Endothelial cell (in vitro differentiated cells): ENCODE data around the gene ZNF444. TPM values are rescaled to one million over a fixed set of nuclear protein-coding genes. Genes with fewer than 3 reads are reported as not detected.

Source experiments
- DNase-seq: peaks from one replicate; pipeline ENCODE4 v3.0.0; 2021; ENCODE audit warnings: low spot score
- H3K27ac Mint-ChIP-seq: one replicate; pipeline ENCODE4 v1.8.0; 2021; ENCODE audit warnings: mixed read lengths, inconsistent platforms; ENCODE audit not compliant: unreplicated experiment
- H3K27me3 Mint-ChIP-seq: one replicate; pipeline ENCODE4 v1.8.0; 2021; ENCODE audit warnings: mild to moderate bottlenecking, moderate library complexity, mixed read lengths, inconsistent platforms; ENCODE audit not compliant: unreplicated experiment
- H3K36me3 Mint-ChIP-seq: one replicate; pipeline ENCODE4 v1.8.0; 2021; ENCODE audit warnings: mild to moderate bottlenecking, low read depth, mixed read lengths, inconsistent platforms; ENCODE audit not compliant: unreplicated experiment
- H3K4me1 Mint-ChIP-seq: one replicate; pipeline ENCODE4 v1.8.0; 2021; ENCODE audit warnings: mild to moderate bottlenecking, mixed read lengths, inconsistent platforms; ENCODE audit not compliant: unreplicated experiment
- H3K4me3 Mint-ChIP-seq: one replicate; pipeline ENCODE4 v1.8.0; 2021; ENCODE audit warnings: mild to moderate bottlenecking, mixed read lengths, inconsistent platforms; ENCODE audit not compliant: unreplicated experiment
- H3K9me3 Mint-ChIP-seq: one replicate; pipeline ENCODE4 v1.8.0; 2021; ENCODE audit warnings: mixed read lengths, inconsistent platforms; ENCODE audit not compliant: unreplicated experiment
- total RNA-seq: library from RNA; stranded (reverse); fragmentation: NEBNext Ultra II Directional; extraction: Animal tissue kit (Norgen Biotek cat#: 25700); gene quantifications from one replicate; pipeline ENCODE4 v1.2.1, GENCODE V29; 2021; ENCODE audit not compliant: unreplicated experiment
- TF ChIP-seq, protein P1 (sequence below): fragments of 200-600 bp; sonication (generic); IDR thresholded peaks from one replicate; pipeline ENCODE4 v1.5.0; 2021; ENCODE audit warnings: antibody characterized with exemption; ENCODE audit not compliant: unreplicated experiment

ZNF444 gene
- total RNA-seq, 1 donor from 2014 or later = 40.8 TPM

- H3K4me1 Mint-ChIP-seq = peaks cover 5% of the 10 kb centered on the region
- no peak overlapping the region for H3K27ac Mint-ChIP-seq
- DNase-seq = no peak
- H3K4me3 Mint-ChIP-seq = no peak overlapping the region
- no peaks in the 10 kb centered on the region for H3K9me3 Mint-ChIP-seq
- peaks cover 19% of the 10 kb centered on the region for H3K27me3 Mint-ChIP-seq
- TF ChIP-seq, protein P1, sequence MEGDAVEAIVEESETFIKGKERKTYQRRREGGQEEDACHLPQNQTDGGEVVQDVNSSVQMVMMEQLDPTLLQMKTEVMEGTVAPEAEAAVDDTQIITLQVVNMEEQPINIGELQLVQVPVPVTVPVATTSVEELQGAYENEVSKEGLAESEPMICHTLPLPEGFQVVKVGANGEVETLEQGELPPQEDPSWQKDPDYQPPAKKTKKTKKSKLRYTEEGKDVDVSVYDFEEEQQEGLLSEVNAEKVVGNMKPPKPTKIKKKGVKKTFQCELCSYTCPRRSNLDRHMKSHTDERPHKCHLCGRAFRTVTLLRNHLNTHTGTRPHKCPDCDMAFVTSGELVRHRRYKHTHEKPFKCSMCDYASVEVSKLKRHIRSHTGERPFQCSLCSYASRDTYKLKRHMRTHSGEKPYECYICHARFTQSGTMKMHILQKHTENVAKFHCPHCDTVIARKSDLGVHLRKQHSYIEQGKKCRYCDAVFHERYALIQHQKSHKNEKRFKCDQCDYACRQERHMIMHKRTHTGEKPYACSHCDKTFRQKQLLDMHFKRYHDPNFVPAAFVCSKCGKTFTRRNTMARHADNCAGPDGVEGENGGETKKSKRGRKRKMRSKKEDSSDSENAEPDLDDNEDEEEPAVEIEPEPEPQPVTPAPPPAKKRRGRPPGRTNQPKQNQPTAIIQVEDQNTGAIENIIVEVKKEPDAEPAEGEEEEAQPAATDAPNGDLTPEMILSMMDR = no peak
- H3K36me3 Mint-ChIP-seq = peaks cover 21% of the 10 kb centered on the region
Measured at GRCh38 chr19:56099638-56100539, 41.2 kb upstream of the ZNF444 start.

GRCh38 chr19:56101095-56101494, 40.0 kb upstream of the ZNF444 start:
- DNase-seq = no peak
- Mint-ChIP-seq H3K9me3 (no peaks in the 10 kb centered on the region), H3K4me1 (peaks cover 10% of the 10 kb centered on the region), H3K36me3 (peaks cover 20% of the 10 kb centered on the region), H3K27me3 (peaks cover 19% of the 10 kb centered on the region), H3K4me3 (no peak overlapping the region), H3K27ac (no peak overlapping the region)
- TF ChIP-seq, protein P1 = no peak

DNA sequence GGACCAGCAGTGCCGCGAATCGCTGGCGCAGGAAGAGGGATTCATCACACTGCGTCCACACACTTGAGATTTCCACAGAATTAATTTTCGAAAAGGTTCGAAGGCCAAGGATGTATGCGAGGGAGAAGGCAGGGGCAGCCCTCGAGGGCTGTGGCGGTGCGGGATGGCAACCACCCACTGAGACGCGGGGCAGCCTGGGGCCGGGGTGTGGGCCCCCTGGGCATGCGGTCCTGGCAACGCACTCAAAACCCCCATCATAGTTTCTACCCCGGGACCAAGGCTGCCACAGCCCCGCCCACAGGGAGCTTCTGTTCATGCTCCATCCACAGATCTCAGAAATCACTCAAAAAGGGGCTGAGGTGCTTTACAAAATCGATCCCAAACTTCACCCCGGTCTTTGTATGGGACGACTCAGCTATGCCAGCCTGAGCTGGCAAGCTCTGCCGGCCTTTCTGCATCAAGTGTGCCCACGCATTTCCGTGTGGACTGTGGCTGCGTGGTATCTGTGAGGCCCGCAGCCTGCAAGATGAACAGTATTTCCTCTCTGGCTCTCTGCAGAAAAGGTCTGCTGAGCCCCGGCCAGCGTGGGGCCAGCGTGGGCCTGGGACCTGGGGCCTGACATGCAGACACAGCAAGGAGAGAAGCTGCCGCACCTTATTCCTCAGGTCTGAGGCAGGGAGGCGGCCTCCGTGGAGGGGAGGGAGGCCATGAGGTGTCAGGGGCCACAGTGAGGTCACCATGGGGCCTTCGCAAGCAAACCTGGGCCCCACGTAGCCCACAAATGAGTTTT, 39.1 kb upstream of the ZNF444 start:
- H3K36me3 Mint-ChIP-seq = peaks cover 22% of the 10 kb centered on the region
- DNase-seq = no peak
- TF ChIP-seq, protein P1 = no peak
- peaks cover 14% of the 10 kb centered on the region for H3K4me1 Mint-ChIP-seq
- peaks cover 21% of the 10 kb centered on the region for H3K27me3 Mint-ChIP-seq
- no peaks in the 10 kb centered on the region for H3K9me3 Mint-ChIP-seq
- no peak overlapping the region for H3K4me3 Mint-ChIP-seq
- no peak overlapping the region for H3K27ac Mint-ChIP-seq

- H3K27me3 Mint-ChIP-seq = peaks cover 25% of the 10 kb centered on the region
- no peak overlapping the region for H3K27ac Mint-ChIP-seq
- peaks cover 19% of the 10 kb centered on the region for H3K4me1 Mint-ChIP-seq
- H3K9me3 Mint-ChIP-seq = no peaks in the 10 kb centered on the region
- TF ChIP-seq, protein P1 = no peak
- no peak for DNase-seq
- H3K36me3 Mint-ChIP-seq = peaks cover 21% of the 10 kb centered on the region
- H3K4me3 Mint-ChIP-seq = no peak overlapping the region
Measured at GRCh38 chr19:56103027-56103614, 38.0 kb upstream of the ZNF444 start.
